Measurements from ENCODE around the gene KCNH3.

The KCNH3 gene

DNA sequence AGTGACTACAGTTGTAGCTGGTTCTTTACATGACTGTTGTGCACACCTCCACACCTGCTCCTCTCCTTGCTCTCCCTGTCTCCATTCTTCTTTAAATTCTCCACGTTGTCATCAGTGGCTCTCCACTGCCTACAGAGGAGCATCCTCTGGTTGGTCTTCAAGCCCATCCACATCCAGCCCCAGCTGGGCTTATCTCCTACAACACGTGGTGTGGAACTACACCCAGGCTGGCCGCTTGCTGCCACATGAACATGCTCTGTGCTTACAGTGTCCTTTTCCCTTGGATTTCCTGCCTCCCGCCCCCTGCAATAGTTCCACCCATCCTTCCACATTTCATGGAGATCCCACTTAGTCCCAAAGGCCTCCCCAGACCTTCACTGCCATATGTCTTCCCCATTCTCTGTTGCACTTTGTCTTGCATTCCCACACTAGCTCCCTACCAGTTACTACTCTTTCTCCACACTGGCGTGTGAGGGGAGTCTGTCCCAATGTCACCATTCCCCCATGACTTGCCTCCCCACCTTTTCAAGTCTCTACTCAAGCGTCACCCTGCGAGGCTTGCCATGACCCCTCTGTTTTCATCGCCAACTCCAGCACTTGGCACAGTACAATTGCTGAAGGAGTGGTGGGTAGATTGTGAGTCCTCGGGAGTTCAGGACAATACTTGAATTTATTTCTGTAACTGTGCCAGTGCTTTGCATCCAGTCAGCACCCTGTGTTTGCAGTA, 38.9 kb downstream of the KCNH3 start:
- no peak overlapping the region for H3K27ac ChIP-seq

DNA sequence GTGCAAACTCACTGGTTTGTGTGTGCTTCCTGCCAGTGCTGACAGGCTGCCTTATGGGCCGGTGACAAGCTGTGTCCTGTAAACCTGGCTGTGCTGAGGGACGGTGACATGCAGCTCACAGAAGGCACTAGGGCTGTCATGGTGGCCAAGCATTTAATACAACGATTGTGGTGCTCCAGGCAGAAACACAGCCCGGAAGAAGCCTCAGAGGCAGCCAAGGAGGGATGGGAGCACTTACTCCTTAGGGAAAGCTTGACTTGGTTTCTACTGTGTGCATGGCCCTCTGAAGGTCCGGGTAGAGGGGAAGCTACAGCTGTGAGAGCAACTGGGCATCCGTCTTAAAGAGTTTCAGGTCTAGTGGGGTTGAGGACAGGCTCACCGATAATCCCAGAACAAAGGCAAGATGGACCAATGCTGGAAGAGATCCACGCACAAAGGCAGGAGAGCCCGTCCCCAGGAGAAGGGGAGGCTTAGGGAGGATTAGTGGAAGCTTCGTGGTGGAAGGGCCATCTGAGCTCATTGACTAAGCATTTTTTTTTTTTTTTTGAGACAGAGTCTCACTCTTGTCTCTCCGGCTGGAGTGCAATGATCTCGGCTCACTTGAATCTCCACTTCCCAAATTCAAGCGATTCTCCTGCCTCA, 39.8 kb downstream of the KCNH3 start:
- no peak for TF ChIP-seq ZFX (IDR thresholded peaks at IDR 0.05; ENCODE audit: borderline replicate concordance)
- TF ChIP-seq, protein P1, sequence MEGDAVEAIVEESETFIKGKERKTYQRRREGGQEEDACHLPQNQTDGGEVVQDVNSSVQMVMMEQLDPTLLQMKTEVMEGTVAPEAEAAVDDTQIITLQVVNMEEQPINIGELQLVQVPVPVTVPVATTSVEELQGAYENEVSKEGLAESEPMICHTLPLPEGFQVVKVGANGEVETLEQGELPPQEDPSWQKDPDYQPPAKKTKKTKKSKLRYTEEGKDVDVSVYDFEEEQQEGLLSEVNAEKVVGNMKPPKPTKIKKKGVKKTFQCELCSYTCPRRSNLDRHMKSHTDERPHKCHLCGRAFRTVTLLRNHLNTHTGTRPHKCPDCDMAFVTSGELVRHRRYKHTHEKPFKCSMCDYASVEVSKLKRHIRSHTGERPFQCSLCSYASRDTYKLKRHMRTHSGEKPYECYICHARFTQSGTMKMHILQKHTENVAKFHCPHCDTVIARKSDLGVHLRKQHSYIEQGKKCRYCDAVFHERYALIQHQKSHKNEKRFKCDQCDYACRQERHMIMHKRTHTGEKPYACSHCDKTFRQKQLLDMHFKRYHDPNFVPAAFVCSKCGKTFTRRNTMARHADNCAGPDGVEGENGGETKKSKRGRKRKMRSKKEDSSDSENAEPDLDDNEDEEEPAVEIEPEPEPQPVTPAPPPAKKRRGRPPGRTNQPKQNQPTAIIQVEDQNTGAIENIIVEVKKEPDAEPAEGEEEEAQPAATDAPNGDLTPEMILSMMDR (IDR thresholded peaks at IDR 0.05): no peak
- H3K27ac ChIP-seq: no peak overlapping the region

More for the DNA sequence above, 38.9 kb downstream of the KCNH3 start:
- TF ChIP-seq ZFX (IDR thresholded peaks at IDR 0.05; ENCODE audit: borderline replicate concordance): no peak
- TF ChIP-seq, protein P1 (IDR thresholded peaks at IDR 0.05): no peak

DNA sequence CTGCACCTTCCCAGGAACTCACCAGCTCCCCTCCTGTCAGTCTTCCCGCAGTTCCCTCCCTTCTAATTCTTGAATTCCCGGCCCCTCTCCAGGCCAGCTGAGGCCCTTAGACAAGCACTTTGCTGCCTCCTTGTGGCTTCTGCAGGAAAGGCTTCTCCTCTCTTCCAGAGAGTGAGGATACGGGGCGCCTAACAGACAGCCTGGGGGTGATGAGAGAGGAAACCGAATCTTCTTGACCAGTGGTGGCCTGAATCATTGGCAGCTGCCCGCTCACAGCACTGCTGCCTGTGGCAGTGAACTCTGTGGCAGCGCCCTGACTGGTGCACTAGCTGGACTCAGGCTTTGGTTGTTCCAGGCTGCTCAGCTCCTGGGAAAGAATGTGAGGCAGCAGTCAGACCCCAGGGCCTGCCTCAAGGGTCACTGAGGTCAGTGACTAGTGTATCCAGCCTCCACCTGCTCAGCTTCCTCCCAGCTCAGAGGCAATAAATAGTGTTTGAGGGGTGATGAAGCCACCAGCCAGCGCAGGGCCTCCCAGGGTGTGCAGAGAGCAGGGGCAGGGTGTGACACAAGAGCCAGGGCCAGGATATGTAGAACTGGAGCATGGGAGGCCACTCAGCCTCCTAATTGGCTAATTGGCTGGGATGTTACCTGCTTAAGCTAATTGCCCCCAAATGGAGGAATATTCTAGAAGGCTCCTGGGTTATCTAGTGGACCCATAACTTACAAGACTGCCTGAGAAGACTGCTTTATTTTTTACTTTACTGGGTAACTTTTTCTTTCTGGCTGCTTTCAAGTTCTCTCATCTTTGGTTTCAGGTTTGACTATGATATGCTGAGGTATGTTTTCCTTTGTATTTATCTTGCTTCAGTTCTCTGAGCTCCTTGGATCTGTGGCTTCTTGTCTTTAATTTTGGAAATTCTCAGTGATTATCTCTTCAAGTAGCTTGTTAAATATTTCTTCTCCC, 42.0 kb downstream of the KCNH3 start:
- no peak overlapping the region for H3K27ac ChIP-seq
- TF ChIP-seq, protein P1 (IDR thresholded peaks at IDR 0.05): peak; percentile 98
- TF ChIP-seq ZFX (IDR thresholded peaks at IDR 0.05; ENCODE audit: borderline replicate concordance): no peak

DNA sequence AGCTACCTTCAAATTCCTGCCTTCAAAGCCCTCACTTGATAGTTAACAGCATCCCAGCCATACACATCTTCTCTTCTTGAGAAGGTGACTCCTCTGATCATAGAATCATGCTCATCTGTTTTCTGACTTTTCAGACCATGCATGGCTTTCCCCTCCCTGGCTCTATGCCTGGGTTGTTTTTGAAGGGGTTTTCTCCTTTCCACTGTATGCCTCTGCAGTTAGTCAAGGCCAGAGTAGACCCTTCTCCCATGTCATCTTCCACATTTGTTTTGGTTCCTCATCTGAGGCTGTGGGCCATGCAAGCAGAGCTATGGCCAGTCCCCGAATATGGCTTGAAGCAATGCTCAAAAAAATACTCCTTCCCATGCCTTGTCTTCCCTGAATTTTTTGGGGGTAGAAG, 43.4 kb downstream of the KCNH3 start:
- TF ChIP-seq, protein P1 (IDR thresholded peaks at IDR 0.05): no peak
- TF ChIP-seq ZFX (IDR thresholded peaks at IDR 0.05; ENCODE audit: borderline replicate concordance): no peak
- H3K27ac ChIP-seq: peak overlapping the region; percentile 14; the same call in 1 of the 2 replicates

DNA sequence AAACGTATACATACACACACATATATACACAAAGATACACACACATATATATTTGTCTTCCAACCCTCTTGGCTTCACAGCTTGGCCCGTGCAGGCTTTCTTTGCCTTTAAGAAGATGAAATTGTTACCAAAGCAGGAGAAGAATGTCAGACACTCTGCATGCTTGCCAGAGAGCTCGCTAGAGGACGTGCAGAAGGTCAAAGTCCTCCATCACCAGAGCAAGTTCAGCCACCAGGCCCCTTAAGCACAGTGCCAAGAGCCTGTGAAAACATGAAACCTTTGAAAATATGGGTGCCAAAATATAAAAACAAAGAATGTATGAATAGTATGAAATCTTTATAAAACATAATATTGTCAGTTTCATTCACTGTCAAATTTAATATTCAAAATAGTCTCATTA, 44.0 kb downstream of the KCNH3 start:
- H3K27ac ChIP-seq: peak overlapping the region; percentile 14; the same call in 1 of the 2 replicates
- no peak for TF ChIP-seq ZFX (IDR thresholded peaks at IDR 0.05; ENCODE audit: borderline replicate concordance)
- TF ChIP-seq, protein P1 (IDR thresholded peaks at IDR 0.05): no peak

DNA sequence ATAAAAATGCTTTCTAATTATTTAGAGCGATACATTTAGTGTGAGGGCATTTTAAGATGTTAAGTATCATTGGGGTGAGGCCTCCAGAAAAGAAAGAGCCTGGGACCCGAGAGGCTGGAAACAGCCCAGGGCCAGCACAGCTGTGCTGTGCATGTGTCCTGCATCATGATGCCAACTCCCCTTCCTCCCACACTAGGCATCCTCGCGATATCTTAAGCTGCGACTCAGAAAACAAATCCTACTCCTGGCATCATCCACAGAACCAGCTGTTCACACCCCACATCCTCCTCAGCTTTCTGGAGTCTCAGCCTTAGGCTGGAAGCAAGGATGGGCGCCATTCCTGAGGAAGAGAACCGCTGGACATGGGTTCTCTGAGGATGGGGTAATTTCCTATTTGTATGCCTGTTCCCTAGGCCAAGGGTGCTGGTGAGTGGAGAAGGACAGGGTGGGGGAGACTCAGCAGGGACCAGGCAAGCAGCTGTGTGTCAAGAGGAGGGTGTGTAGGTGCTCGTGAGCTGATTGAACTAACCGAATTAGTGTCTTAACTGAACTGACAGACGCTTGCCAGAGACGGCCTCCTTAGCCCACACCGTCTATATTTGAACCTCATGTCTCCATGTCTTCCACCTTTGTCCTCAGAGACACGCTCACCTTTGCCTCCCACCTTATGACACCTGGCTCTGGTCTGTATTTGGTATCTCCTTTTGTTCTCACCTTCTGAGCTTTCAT, 44.7 kb downstream of the KCNH3 start:
- no peak for TF ChIP-seq ZFX (IDR thresholded peaks at IDR 0.05; ENCODE audit: borderline replicate concordance)
- TF ChIP-seq, protein P1 (IDR thresholded peaks at IDR 0.05): no peak
- H3K27ac ChIP-seq: peak overlapping the region; percentile 14; the same call in 1 of the 2 replicates
